Neural progenitor cell (in vitro differentiated cells): ENCODE measurements around the gene CD48.

Experiments
- CTCF ChIP-seq: fragments of 200-600 bp; sonication (generic); IDR thresholded peaks from 2 replicates; pipeline ENCODE4 v1.5.1; 2017; ENCODE audit warnings: antibody characterized with exemption, mild to moderate bottlenecking
- EZH2 ChIP-seq: fragments of 200-600 bp; sonication (generic); IDR thresholded peaks from 2 replicates; pipeline ENCODE4 v1.6.1; 2017; ENCODE audit warnings: antibody characterized with exemption, mild to moderate bottlenecking, moderate library complexity
- EZH2phosphoT487 ChIP-seq: fragments of 200-600 bp; sonication (generic); IDR thresholded peaks from 2 replicates; pipeline ENCODE4 v1.6.1; 2017; ENCODE audit warnings: antibody characterized with exemption

GRCh38 chr1:160726114-160726497 is 14.5 kb upstream of the CD48 start:
- TF ChIP-seq CTCF = no peak
- no peak for TF ChIP-seq EZH2
- no peak for TF ChIP-seq EZH2phosphoT487
